ENCODE results near the gene CFTR. TPM values are rescaled to one million over a fixed set of nuclear protein-coding genes. Genes with fewer than 3 reads are reported as not detected.

CFTR gene
- total and polyA plus RNA-seq, 2 of the 4 experiments (the other 2 are of a cell fraction) = 0.18 to 0.21 TPM

DNA sequence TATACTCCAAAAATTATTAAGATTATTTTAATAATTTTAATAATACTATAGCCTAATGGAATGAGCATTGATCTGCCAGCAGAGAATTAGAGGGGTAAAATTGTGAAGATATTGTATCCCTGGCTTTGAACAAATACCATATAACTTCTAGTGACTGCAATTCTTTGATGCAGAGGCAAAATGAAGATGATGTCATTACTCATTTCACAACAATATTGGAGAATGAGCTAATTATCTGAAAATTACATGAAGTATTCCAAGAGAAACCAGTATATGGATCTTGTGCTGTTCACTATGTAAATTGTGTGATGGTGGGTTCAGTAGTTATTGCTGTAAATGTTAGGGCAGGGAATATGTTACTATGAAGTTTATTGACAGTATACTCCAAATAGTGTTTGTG is 80.2 kb downstream of the CFTR start:
- Histone ChIP-seq H2AK9ac (replicated peaks; ENCODE audit: low read depth, low read length, poor library complexity) (no peak overlapping the region), H2AK5ac (ENCODE audit: low read depth, low read length) (no peak overlapping the region), H3K27me3 (ENCODE audit: control insufficient read depth, insufficient read depth, low read length) (no peaks in the 10 kb centered on the region), H3K4me3 (ENCODE audit: insufficient read depth, low read depth, low read length) (no peak overlapping the region), H2BK20ac (ENCODE audit: low read depth, low read length) (no peak overlapping the region), H3K23ac (ENCODE audit: low read depth, low read length) (no peak overlapping the region), H4K8ac (ENCODE audit: low read depth in 2 of 2, low read length in 2 of 2) (no peak overlapping the region), H3K9me1 (ENCODE audit: insufficient read depth, low read length) (no peaks in the 10 kb centered on the region), H3K4me1 (ENCODE audit: control insufficient read depth, insufficient read depth, low read length) (no peaks in the 10 kb centered on the region), H2BK5ac (ENCODE audit: low read depth, low read length, poor library complexity, severe bottlenecking) (no peak overlapping the region), H3K14ac (replicated peaks; ENCODE audit: low read depth, low read length) (no peak overlapping the region), H2BK15ac (ENCODE audit: low read depth, low read length) (no peak overlapping the region), H4K91ac (ENCODE audit: insufficient read depth, low read depth, low read length) (no peak overlapping the region), H3K27ac (ENCODE audit: insufficient read depth, low read length) (no peak overlapping the region), H3K36me3 (ENCODE audit: control insufficient read depth, insufficient read depth, low read length) (no peaks in the 10 kb centered on the region), H3K4me2 (ENCODE audit: low read depth, low read length) (no peak overlapping the region), H3K9ac (ENCODE audit: low read depth, low read length) (no peak overlapping the region), H4K20me1 (ENCODE audit: insufficient read depth, low read length) (no peaks in the 10 kb centered on the region), H3K79me1 (ENCODE audit: low read depth in 1 of 2, low read length in 2 of 2) (no peaks in the 10 kb centered on the region), H3K9me3 (ENCODE audit: control insufficient read depth, insufficient read depth, low read length) (no peaks in the 10 kb centered on the region), H3K4ac (ENCODE audit: low read depth, low read length) (no peak overlapping the region), H3K56ac (ENCODE audit: extremely low read depth, insufficient read depth, low read length) (no peak overlapping the region), H2AFZ (replicated peaks; ENCODE audit: low read length, poor library complexity) (no peak overlapping the region), H3K18ac (ENCODE audit: low read depth, low read length) (no peak overlapping the region), H2BK120ac (ENCODE audit: low read depth, low read length) (no peak overlapping the region), H4K5ac (ENCODE audit: low read depth, low read length) (no peak overlapping the region)
- CTCF ChIA-PET = interaction anchor here (1.3 to 1.7 kb wide), 2 partner anchors 22 to 56 kb away, joined by 4 read pairs; no protein-coding TSS in a partner anchor
- BruUV-seq (replicated peaks) = no TSS peak
- DNase-seq = no peak
- intact Hi-C loops (cut with micrococcal nuclease) = no loop called here
- POLR2A ChIA-PET (ENCODE audit: unreplicated experiment) = no interaction called here
- in situ Hi-C loops (cut with MboI; ENCODE audit: low sequenced_read_pairs) = no loop called here
- dilution Hi-C loops (cut with HindIII; ENCODE audit: low sequenced_read_pairs, unreplicated experiment) = no loop called here
- no peak for TF ChIP-seq CHD1 (IDR thresholded peaks at IDR 0.05; ENCODE audit: low read depth, low read length)
- TF ChIP-seq MXI1 (IDR thresholded peaks at IDR 0.05; ENCODE audit: borderline replicate concordance, low read depth, low read length) = no peak
- no peak for TF ChIP-seq MAZ (IDR thresholded peaks at IDR 0.05; ENCODE audit: borderline replicate concordance, low read depth, low read length)
- no peak for TF ChIP-seq RFX5 (IDR thresholded peaks at IDR 0.05; ENCODE audit: low read depth, low read length)
- TF ChIP-seq NFE2L2 (IDR thresholded peaks at IDR 0.05; ENCODE audit: low read depth, low read length) = no peak
- TF ChIP-seq FOS (IDR thresholded peaks at IDR 0.05; ENCODE audit: low read depth, low read length) = no peak
- TF ChIP-seq, protein P1, sequence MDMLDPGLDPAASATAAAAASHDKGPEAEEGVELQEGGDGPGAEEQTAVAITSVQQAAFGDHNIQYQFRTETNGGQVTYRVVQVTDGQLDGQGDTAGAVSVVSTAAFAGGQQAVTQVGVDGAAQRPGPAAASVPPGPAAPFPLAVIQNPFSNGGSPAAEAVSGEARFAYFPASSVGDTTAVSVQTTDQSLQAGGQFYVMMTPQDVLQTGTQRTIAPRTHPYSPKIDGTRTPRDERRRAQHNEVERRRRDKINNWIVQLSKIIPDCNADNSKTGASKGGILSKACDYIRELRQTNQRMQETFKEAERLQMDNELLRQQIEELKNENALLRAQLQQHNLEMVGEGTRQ (IDR thresholded peaks at IDR 0.05; ENCODE audit: low read depth, low read length) = no peak
- TF ChIP-seq SMC3 (IDR thresholded peaks at IDR 0.05; ENCODE audit: low read depth, low read length) = no peak
- no peak for TF ChIP-seq RCOR1 (IDR thresholded peaks at IDR 0.05; ENCODE audit: insufficient replicate concordance, low read length)
- TF ChIP-seq MAFK (IDR thresholded peaks at IDR 0.05; ENCODE audit: low read depth, low read length) = no peak
- TF ChIP-seq, protein P2, sequence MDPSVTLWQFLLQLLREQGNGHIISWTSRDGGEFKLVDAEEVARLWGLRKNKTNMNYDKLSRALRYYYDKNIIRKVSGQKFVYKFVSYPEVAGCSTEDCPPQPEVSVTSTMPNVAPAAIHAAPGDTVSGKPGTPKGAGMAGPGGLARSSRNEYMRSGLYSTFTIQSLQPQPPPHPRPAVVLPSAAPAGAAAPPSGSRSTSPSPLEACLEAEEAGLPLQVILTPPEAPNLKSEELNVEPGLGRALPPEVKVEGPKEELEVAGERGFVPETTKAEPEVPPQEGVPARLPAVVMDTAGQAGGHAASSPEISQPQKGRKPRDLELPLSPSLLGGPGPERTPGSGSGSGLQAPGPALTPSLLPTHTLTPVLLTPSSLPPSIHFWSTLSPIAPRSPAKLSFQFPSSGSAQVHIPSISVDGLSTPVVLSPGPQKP (IDR thresholded peaks at IDR 0.05; ENCODE audit: borderline replicate concordance, low read depth, low read length) = no peak
- no peak for TF ChIP-seq POLR2A (IDR thresholded peaks at IDR 0.05; ENCODE audit: low read depth, low read length)
- TF ChIP-seq, protein P3, sequence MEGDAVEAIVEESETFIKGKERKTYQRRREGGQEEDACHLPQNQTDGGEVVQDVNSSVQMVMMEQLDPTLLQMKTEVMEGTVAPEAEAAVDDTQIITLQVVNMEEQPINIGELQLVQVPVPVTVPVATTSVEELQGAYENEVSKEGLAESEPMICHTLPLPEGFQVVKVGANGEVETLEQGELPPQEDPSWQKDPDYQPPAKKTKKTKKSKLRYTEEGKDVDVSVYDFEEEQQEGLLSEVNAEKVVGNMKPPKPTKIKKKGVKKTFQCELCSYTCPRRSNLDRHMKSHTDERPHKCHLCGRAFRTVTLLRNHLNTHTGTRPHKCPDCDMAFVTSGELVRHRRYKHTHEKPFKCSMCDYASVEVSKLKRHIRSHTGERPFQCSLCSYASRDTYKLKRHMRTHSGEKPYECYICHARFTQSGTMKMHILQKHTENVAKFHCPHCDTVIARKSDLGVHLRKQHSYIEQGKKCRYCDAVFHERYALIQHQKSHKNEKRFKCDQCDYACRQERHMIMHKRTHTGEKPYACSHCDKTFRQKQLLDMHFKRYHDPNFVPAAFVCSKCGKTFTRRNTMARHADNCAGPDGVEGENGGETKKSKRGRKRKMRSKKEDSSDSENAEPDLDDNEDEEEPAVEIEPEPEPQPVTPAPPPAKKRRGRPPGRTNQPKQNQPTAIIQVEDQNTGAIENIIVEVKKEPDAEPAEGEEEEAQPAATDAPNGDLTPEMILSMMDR (conservative IDR thresholded peaks at IDR 0.05; ENCODE audit: low read depth, low read length) = no peak
- no peak for TF ChIP-seq CEBPB (IDR thresholded peaks at IDR 0.05; ENCODE audit: low read depth, low read length)
- TF ChIP-seq RAD21 (IDR thresholded peaks at IDR 0.05; ENCODE audit: low read length) = no peak
- no peak for TF ChIP-seq BHLHE40 (IDR thresholded peaks at IDR 0.05; ENCODE audit: low read depth, low read length)
- no peak for ATAC-seq (ENCODE audit: low read depth)
